Daoy (cell line): Measurements from ENCODE around the gene SLC24A4. TPM values are rescaled to one million over a fixed set of nuclear protein-coding genes. Genes with fewer than 3 reads are reported as not detected.

Experiments
- DNase-seq: peaks from one replicate; pipeline ENCODE4 v3.0.0-alpha.2; 2015; ENCODE audit warnings: low read depth
- total RNA-seq: library from RNA; depleted of rRNA; stranded (reverse); fragments of >200 nt; shearing (Covaris generic); gene quantifications from 2 replicates; pipeline ENCODE4 v1.2.3, GENCODE V29; 2014

SLC24A4 gene
- total RNA-seq, 1 experiment from 2014 or later = not detected

GRCh38 chr14:92519246-92520101 is 196.5 kb downstream of the SLC24A4 start:
- no peak for DNase-seq

- DNase-seq = no peak
These were observed 197.4 kb downstream of the SLC24A4 start for GRCh38 chr14:92520102-92521057.

GRCh38 chr14:92521058-92521415 is 198.1 kb downstream of the SLC24A4 start:
- no peak for DNase-seq

GRCh38 chr14:92523752-92524151 is 200.8 kb downstream of the SLC24A4 start:
- DNase-seq = no peak

- no peak for DNase-seq
These were observed 201.7 kb downstream of the SLC24A4 start for GRCh38 chr14:92524602-92525185.

- DNase-seq = no peak
These were observed 202.5 kb downstream of the SLC24A4 start for GRCh38 chr14:92525322-92526095.

GRCh38 chr14:92527721-92528120 is 204.8 kb downstream of the SLC24A4 start:
- no peak for DNase-seq

GRCh38 chr14:92528486-92529100 is 205.6 kb downstream of the SLC24A4 start:
- no peak for DNase-seq

- no peak for DNase-seq
These were observed 206.9 kb downstream of the SLC24A4 start for GRCh38 chr14:92529903-92530302.

GRCh38 chr14:92531106-92531873 is 208.3 kb downstream of the SLC24A4 start:
- DNase-seq = peak; percentile 35

- no peak for DNase-seq
These were observed 209.7 kb downstream of the SLC24A4 start for GRCh38 chr14:92532490-92533163.

GRCh38 chr14:92534932-92535643 is 212.1 kb downstream of the SLC24A4 start:
- DNase-seq = no peak

- DNase-seq = peak; percentile 51
These were observed 213.3 kb downstream of the SLC24A4 start for GRCh38 chr14:92536231-92536630.

- no peak for DNase-seq
These were observed 215.5 kb downstream of the SLC24A4 start for GRCh38 chr14:92538412-92538985.

- DNase-seq = no peak
These were observed 216.5 kb downstream of the SLC24A4 start for GRCh38 chr14:92539419-92539818.

GRCh38 chr14:92539875-92540274 is 216.9 kb downstream of the SLC24A4 start:
- DNase-seq = no peak

- DNase-seq = peak; percentile 95
These were observed 217.6 kb downstream of the SLC24A4 start for GRCh38 chr14:92540472-92541048.
